Hematopoietic multipotent progenitor cell treated with erythropoietin and hydrocortisone succinate and interleukin-3 and kit ligand, for 4 days (in vitro differentiated cells): ENCODE data around the gene RBMS2.

Experiments used
- DNase-seq: peaks from one replicate; pipeline ENCODE4 v3.0.0-alpha.2; 2015

Gene RBMS2

DNA sequence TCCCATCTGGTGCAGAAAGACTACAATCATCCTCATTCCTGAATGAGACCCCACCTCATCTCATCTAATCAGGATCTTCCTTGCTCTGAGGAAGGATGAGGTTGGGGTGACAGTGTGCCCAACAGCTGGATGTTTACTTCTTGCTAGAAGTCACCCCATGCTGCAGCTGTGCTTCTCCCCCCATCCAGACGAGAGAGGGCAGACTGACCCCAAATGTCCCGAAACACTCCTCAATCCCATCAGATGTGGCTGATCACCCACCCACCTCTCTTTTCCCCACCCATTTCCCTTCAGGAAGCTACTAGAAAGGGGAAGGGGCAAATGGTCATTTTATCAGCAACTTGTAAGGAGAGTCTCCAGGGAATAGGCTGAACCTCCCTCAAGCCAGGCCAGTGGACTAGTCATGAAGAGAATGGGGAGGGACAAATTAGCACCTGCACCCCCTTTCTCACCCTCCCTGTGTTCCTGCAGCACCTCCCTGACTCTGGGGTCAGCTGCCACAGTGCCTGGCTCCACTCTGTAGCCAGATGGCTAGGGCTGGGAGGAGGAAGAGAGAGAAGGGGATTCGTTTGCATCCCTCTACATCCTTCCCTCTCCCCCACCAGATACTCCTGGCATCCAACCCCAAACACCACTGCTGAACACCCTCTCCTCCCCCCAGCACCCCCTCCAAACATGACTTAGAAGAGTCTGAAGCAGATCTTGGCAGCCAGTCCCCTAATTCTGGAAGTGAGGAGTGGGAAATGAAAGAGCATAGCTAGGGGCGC is 111.3 kb downstream of the RBMS2 start:
- DNase-seq = no peak

DNA sequence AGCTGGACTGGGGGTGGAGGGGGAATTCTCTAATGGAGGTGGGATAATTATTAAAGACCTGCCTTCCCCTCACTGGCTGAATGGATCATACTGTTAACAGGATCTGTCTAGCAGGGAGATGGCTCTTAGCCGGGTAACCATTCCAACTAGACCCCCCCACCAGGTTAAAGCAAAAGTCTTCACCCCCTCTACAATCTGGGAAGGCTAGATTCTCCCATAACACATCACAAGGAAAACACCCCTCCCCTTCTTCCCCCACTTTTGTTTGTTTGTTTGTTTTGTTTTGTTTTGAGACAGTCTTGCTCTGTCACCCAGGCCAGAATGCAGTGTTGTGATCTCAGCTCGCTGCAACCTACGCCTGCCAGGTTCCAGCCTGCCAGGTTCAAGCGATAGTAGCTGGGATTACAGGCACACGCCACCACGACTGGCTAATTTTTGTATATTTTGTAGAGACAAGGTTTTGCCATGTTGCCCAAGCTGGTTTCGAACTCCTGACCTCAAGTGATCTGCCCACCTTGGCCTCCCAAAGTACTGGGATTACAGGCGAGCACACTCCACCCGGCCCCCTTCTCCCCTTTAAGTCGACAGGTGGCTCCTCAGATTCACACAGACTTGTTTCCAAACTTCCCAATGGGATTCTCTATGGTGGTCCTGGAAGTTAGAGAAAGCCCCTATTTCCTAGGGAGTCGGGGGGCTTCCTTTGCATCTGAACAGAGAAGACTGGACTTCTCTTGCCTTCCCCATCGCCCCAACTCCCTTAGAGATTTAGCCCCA is 112.0 kb downstream of the RBMS2 start:
- DNase-seq = no peak

DNA sequence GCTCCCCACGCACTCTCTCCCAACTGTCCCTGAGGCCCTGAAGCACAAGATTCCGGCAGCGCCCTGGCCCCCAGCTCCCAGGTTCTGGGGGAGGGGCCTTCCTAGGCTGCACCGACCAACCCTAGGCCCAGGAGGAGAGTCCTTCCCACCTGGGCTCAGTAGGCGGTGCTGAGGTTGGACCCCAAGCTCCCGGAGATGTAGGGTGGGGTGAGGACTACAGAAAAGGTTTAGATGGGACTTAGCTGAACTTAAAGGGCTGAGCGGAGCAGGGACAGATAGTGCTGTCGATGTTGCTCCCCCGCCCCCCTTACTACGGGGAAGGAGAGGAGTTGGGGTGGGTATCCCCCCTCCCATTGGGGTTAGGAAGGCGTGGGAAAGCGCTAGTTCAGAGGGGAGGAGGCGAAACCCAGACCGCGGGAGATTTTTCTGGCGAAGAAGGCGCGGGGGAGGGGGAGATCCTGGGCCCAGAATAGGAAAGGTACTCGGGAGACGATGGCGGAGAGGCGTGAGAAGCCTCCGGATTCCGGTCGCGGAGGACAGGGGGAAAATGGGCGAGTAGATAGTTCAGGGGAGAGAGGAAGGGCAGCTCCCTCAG is 112.7 kb downstream of the RBMS2 start:
- DNase-seq = peak; percentile 61

DNA sequence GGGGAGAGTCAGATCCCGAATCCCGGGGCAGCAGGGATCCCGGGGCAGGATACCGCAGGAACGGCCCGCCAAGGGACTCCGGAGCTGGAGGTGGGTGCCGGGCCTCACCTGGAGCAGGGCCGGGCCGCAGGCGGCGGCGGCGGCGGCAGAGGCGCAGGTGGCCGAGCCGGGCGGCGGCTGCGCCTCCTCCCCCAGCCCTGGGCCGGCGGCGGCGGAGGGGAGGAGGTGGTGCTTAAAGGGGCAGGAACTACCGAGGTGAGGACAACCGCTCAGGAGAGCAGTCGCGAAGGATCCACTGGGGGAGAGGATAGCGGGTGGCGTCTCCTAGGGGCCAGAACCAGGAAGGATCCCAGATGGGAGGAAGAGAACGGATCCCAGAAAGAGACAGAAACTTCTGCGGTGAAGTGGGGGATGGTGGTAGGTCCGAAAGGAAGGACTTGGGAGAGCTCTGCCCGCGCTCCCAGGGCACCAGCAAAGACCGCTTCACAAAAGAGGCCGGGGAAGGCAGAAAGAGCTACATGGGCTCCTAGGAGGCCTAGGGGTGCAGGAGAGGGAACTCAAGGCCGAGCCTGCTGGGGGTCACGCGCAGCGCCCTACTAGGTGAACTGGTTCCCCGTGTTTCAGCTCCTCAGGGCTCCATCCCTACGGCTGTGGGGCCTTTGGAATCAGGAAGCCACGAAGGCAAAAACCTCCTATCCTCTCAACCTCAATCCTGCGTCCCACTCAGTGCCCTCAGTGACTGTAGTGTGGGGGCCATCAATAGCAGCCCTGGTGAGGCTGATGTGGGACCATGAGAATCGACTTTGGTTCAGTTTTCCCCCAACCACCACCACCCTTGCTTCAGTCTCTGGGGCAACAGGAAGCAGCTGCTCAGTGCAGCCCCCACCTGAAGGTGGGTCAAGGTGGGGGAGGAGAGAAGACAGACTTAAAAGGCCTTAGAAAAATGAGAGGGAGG is 113.5 kb downstream of the RBMS2 start:
- DNase-seq = peak; percentile 86

DNA sequence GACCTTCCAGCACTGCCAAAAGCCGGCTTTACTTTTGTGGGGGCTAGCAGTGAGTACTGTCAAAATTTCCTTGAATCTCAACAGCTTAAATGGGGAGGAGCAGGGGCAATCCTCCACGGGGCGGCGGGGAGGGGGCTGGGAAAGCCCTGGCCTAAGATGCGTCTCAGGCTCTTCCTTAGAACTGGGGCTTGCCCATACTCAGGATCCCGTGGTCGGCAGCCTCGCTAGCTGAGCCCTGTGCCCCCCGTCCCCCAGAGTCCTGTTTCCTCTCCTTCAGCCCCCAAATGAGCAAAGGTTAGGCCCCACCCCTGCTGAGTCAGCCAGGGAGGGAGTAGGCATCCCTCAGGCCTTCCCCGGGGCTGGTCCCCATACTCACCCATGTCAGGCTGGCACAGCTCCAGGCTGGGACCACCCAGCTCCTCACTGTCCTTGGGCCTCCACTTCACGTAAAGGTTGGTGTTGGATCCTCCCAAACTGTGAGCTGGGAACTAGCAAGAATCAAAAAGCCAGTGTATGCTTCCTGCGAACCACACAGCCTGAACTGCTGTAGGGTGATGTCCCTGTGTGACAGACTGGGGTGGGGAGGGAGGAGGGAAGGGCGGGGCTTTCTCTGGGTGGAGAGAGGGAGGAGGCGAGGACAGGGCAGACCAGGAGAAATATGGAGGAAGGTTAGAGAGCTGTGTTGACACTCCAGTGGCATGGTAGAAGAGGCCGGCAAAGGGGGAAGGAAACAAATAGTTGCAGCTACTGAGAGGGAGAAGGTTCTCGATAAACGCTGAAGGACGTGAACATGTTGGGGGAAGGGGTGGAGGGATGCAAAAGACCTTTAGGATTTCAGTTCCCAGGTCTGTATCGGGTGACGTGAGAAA is 114.4 kb downstream of the RBMS2 start:
- peak; percentile 96 for DNase-seq

DNA sequence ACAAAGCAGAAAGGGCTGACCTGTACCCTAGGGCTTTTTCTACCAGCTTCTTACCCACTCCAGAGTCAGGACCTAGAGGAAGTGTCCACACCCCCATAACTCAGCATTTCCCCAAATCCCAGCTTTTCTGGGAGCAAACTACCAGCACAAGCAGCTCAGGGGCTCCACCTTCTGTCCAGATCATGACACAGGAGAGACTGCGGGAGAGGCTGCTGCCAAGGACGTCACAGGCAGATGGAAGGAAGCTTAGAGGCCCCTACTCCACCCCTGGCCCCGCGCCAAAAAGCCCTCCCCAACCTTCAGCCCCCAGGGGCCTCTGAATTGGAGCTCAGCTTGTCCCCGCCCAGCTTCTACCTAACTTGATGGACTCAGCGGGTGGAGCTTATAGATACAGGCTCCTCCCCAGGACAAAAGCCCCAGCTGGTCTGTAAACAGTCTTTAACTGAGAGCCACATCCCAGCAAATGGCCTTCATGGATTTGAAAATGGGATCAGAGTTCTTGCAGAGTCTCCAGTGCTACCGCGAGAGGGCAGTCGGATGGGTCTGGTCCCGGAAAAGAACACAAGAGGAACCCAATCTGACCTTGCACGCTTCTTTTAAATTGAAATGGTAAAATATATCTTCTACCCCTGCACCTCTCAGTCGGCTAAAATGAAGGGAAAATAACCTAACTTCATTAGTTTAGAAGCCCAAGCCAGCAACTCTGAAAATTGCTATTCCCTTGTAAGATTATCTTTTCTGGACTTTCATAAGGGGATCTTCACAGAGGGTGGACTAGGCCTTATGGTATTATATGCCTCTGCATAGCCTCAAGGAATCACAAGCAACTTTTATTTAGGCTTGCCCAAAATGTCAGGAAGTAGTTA is 115.3 kb downstream of the RBMS2 start:
- DNase-seq = peak; percentile 100

DNA sequence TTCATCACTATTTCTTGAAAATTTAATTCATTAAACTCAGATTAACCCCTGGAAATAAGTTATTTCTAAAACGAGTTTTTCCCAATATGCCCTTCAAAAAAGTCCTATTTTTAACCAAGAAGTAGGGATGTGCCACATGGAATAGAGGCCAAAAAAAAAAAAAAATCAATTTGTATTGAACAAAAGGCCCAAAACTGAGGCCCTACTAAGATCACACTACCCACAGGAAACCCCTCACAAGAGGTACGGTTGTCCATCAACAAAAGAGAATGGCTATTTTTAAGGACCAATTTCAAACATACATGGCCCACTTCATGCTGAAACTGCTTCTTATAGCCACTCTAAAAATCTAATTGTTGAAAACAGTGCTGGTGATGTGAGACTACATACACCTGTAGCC is 116.0 kb downstream of the RBMS2 start:
- no peak for DNase-seq

DNA sequence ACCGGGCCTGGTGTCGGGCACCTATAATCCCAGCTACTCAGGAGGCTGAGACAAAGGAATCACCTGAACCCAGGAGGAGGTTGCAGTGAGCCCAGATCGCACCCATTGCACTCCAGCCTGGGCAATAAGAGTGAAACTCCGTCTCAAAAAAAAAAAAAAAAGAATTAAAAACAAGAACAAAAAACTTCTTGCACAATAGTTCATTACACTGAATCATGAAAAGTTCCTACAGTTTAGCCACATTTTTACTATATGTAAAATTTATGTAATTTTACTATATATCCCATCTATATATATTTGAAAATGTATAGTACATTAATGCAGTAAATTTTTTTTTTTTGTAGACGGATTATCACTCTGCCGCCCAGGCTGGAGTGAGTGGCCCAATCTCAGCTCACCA is 119.6 kb downstream of the RBMS2 start:
- DNase-seq = no peak

DNA sequence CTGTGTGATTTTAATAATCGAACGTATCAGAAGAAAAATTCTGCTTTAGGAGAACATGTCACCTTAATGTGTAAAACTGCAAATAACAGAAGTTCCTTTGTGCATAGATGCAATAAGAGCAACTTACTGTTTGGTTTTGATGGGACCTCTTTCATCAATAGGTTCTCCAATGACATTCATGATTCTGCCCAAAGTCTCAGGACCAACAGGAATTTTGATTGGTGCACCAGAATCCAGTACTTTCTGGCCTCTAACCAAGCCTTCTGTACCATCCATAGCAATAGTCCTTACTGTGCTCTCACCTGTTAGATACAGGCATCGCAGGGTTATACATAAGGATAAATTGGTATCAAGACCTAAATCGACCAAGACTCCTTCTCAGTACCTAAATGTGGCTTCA is 123.0 kb downstream of the RBMS2 start:
- DNase-seq = no peak

DNA sequence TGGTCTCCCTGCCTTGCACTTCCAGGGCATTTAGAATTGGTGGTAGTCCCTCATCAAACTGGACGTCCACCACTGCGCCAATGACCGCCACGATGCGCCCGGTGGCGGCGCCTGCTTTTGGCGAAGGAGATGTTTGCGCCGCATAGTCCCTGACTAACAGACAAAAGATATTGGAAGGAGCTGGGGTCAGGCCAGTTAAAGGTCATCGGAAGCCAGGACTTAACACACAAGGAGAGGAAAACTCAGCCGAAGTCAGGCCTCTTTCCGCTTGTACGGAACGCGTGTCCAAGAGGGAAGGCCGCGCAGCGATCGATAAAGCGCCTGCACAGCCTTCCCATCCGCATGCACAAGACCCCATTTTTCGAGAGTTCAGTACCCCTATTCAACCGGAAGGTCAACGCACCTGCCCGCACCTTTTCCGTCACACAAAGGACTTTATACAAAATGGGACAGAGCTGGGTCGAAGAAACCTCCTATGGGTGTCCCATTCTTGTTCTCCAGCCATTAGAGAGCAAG is 123.6 kb downstream of the RBMS2 start:
- no peak for DNase-seq
